Fibroblast of lung (primary cell): ENCODE data around the gene PDE10A.

Source experiments
- CTCF ChIP-seq, 2 donors: IDR thresholded peaks in 1 of 2; conservative IDR thresholded peaks in 1 of 2; 1 replicate in 1 of 2; 2 replicates in 1 of 2; pipeline ENCODE4 v1.5.1; 2011 to 2012; ENCODE audit warnings: low read length in 2 of 2, control low read depth in 1 of 2, inconsistent platforms in 1 of 2, low read depth in 1 of 2, mild to moderate bottlenecking in 1 of 2
- EZH2 ChIP-seq: IDR thresholded peaks from 2 replicates; pipeline ENCODE4 v1.5.1; 2012; ENCODE audit warnings: low read length, control low read depth, mild to moderate bottlenecking; ENCODE audit errors: missing control alignments

DNA sequence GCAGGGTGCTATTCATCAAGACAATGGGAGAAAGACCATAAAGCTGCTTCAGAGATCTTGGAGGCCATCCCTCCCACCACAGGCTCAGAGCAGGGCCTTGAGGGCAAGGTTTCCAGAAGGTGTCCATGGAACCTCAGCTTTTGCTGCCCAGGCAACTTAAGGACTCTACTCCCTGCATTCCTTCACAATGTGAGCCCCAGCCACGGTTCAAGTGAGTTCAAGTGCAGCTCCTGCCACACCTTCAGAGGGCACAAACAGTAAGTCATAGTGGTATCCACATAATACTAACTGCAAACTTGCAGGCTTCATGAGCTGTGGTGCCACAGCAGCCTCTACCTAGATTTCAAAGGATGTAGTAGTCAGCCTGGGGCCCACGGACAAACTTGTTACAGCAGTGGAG, 209.6 kb downstream of the PDE10A start:
- no peak for TF ChIP-seq CTCF (conservative IDR thresholded peaks at IDR 0.05 in 1 of 2, IDR thresholded peaks at IDR 0.05 in 1 of 2; ENCODE audit: low read depth in 1 of 2, low read length in 2 of 2)
- TF ChIP-seq EZH2 = no peak
